Fibroblast of lung (primary cell): ENCODE data around the gene PIH1D1.
"Not testable (repeated sequence)": the region's sequence is repeated elsewhere in the genome, so short reads cannot be mapped to it uniquely, and the experiment has no call there.

Source experiments
- CTCF ChIP-seq, 2 donors: IDR thresholded peaks in 1 of 2; conservative IDR thresholded peaks in 1 of 2; 1 replicate in 1 of 2; 2 replicates in 1 of 2; pipeline ENCODE4 v1.5.1; 2011 to 2012; ENCODE audit warnings: low read length in 2 of 2, control low read depth in 1 of 2, inconsistent platforms in 1 of 2, low read depth in 1 of 2, mild to moderate bottlenecking in 1 of 2
- EZH2 ChIP-seq: IDR thresholded peaks from 2 replicates; pipeline ENCODE4 v1.5.1; 2012; ENCODE audit warnings: low read length, control low read depth, mild to moderate bottlenecking; ENCODE audit errors: missing control alignments

GRCh38 chr19:49444100-49444700 is 7.4 kb downstream of the PIH1D1 start:
- not testable (repeated sequence) for TF ChIP-seq CTCF (conservative IDR thresholded peaks at IDR 0.05 in 1 of 2, IDR thresholded peaks at IDR 0.05 in 1 of 2; ENCODE audit: low read depth in 1 of 2, low read length in 2 of 2); EZH2
